Glomerular endothelial cell (primary cell): ENCODE results near the gene TNKS2. TPM values are rescaled to one million over a fixed set of nuclear protein-coding genes. Genes with fewer than 3 reads are reported as not detected.
"Not testable (repeated sequence)": the region's sequence is repeated elsewhere in the genome, so short reads cannot be mapped to it uniquely, and the experiment has no call there.

Experiments
- DNase-seq: peaks from one replicate; pipeline ENCODE4 v3.0.0-alpha.2; 2011; ENCODE audit warnings: low read depth, low spot score; ENCODE audit errors: extremely low read depth
- total RNA-seq: library from RNA; depleted of rRNA; stranded (reverse); fragments of >200 nt; gene quantifications from 2 replicates; pipeline ENCODE4 v1.2.3, GENCODE V29; 2015

TNKS2 gene
- total RNA-seq, 1 donor from 2014 or later: 47.1 TPM

- DNase-seq: no peak
Observed at GRCh38 chr10:91796331-91797047, 1.7 kb upstream of the TNKS2 start.

- no peak for DNase-seq
Observed at GRCh38 chr10:91797048-91797690, 1.1 kb upstream of the TNKS2 start.

GRCh38 chr10:91798649-91799611 is 704 bp downstream of the TNKS2 start:
- no peak for DNase-seq

GRCh38 chr10:91799612-91799975 is 1.4 kb downstream of the TNKS2 start:
- no peak for DNase-seq

- DNase-seq: no peak
Observed at GRCh38 chr10:91800182-91800581, 2.0 kb downstream of the TNKS2 start.

- no peak for DNase-seq
Observed at GRCh38 chr10:91800756-91801155, 2.5 kb downstream of the TNKS2 start.

GRCh38 chr10:91803386-91804125 is 5.3 kb downstream of the TNKS2 start:
- DNase-seq: no peak

- DNase-seq: no peak
Observed at GRCh38 chr10:91804126-91804510, 5.9 kb downstream of the TNKS2 start.

- no peak for DNase-seq
Observed at GRCh38 chr10:91805110-91805838, 7.0 kb downstream of the TNKS2 start.

GRCh38 chr10:91807264-91807663 is 9.0 kb downstream of the TNKS2 start:
- DNase-seq: not testable (repeated sequence)

GRCh38 chr10:91813251-91813650 is 15.0 kb downstream of the TNKS2 start:
- DNase-seq: no peak

- no peak for DNase-seq
Observed at GRCh38 chr10:91816981-91817380, 18.8 kb downstream of the TNKS2 start.

GRCh38 chr10:91820144-91820543 is 21.9 kb downstream of the TNKS2 start:
- no peak for DNase-seq

- no peak for DNase-seq
Observed at GRCh38 chr10:91824076-91824475, 25.9 kb downstream of the TNKS2 start.

- no peak for DNase-seq
Observed at GRCh38 chr10:91829268-91829667, 31.0 kb downstream of the TNKS2 start.

- DNase-seq: no peak
Observed at GRCh38 chr10:91838199-91838598, 40.0 kb downstream of the TNKS2 start.

- DNase-seq: no peak
Observed at GRCh38 chr10:91843083-91843482, 44.9 kb downstream of the TNKS2 start.

GRCh38 chr10:91856637-91857036 is 58.4 kb downstream of the TNKS2 start:
- no peak for DNase-seq

- DNase-seq: no peak
Observed at GRCh38 chr10:91860885-91861284, 62.7 kb downstream of the TNKS2 start.

- DNase-seq: no peak
Observed at GRCh38 chr10:91864099-91864498, 65.9 kb downstream of the TNKS2 start.
